ENCODE results near the gene LETM1. TPM values are rescaled to one million over a fixed set of nuclear protein-coding genes. Genes with fewer than 3 reads are reported as not detected.

Gene LETM1
- total RNA-seq, 1 donor from 2014 or later, result 60.3 TPM

GRCh38 chr4:1903035-1903434 is 47.1 kb upstream of the LETM1 start:
- Mint-ChIP-seq H3K4me3 (ENCODE audit: unreplicated experiment) (no peak overlapping the region), H3K9me3 (ENCODE audit: unreplicated experiment) (no peaks in the 10 kb centered on the region), H3K4me1 (ENCODE audit: low read depth, unreplicated experiment) (no peaks in the 10 kb centered on the region), H3K27ac (ENCODE audit: unreplicated experiment) (no peak overlapping the region), H3K27me3 (ENCODE audit: low read depth, unreplicated experiment) (no peaks in the 10 kb centered on the region), H3K36me3 (ENCODE audit: low read depth, unreplicated experiment) (peaks cover 5% of the 10 kb centered on the region)
- H3K27me3 ChIP-seq (ENCODE audit: insufficient read depth, low read length), result no peaks in the 10 kb centered on the region
- H3K79me2 ChIP-seq (ENCODE audit: insufficient read depth, low read length), result peaks cover 97% of the 10 kb centered on the region
- H2AFZ ChIP-seq (ENCODE audit: low read depth, low read length), result no peak overlapping the region
- H3K4me1 ChIP-seq (ENCODE audit: insufficient read depth, low read length), result no peaks in the 10 kb centered on the region
- no peak overlapping the region for H3K4me2 ChIP-seq (ENCODE audit: low read length)
- H3K4me3 ChIP-seq (ENCODE audit: insufficient read depth, low read depth, low read length), result no peak overlapping the region
- no peaks in the 10 kb centered on the region for H3K9me3 ChIP-seq (ENCODE audit: insufficient read depth, low read depth, low read length)
- DNase-seq (ENCODE audit: low read depth) (no peak), FAIRE-seq (no peak)
- H3K9ac ChIP-seq (ENCODE audit: low read length), result no peak overlapping the region
- H3K27ac ChIP-seq (ENCODE audit: low read depth, low read length), result no peak overlapping the region
- TF ChIP-seq EZH2 (IDR thresholded peaks at IDR 0.05; ENCODE audit: insufficient read depth, low read length) (no peak), CTCF (IDR thresholded peaks at IDR 0.05; ENCODE audit: insufficient read depth, low read depth, low read length) (no peak)
- H4K20me1 ChIP-seq (ENCODE audit: insufficient read depth, low read length), result peaks cover 71% of the 10 kb centered on the region
- peaks cover 20% of the 10 kb centered on the region for H3K36me3 ChIP-seq (ENCODE audit: insufficient read depth, low read length)

- DNase-seq (ENCODE audit: low read depth) (no peak), FAIRE-seq (no peak)
- peaks cover 72% of the 10 kb centered on the region for H4K20me1 ChIP-seq (ENCODE audit: insufficient read depth, low read length)
- H3K4me3 ChIP-seq (ENCODE audit: insufficient read depth, low read depth, low read length), result no peak overlapping the region
- H3K36me3 ChIP-seq (ENCODE audit: insufficient read depth, low read length), result peaks cover 20% of the 10 kb centered on the region
- no peak overlapping the region for H3K9ac ChIP-seq (ENCODE audit: low read length)
- no peak overlapping the region for H3K4me2 ChIP-seq (ENCODE audit: low read length)
- no peak for TF ChIP-seq EZH2 (IDR thresholded peaks at IDR 0.05; ENCODE audit: insufficient read depth, low read length)
- no peak for TF ChIP-seq CTCF (IDR thresholded peaks at IDR 0.05; ENCODE audit: insufficient read depth, low read depth, low read length)
- no peak overlapping the region for H2AFZ ChIP-seq (ENCODE audit: low read depth, low read length)
- H3K27ac ChIP-seq (ENCODE audit: low read depth, low read length), result no peak overlapping the region
- H3K27ac Mint-ChIP-seq (ENCODE audit: unreplicated experiment), result no peak overlapping the region
- H3K9me3 ChIP-seq (ENCODE audit: insufficient read depth, low read depth, low read length), result no peaks in the 10 kb centered on the region
- no peaks in the 10 kb centered on the region for H3K27me3 Mint-ChIP-seq (ENCODE audit: low read depth, unreplicated experiment)
- no peaks in the 10 kb centered on the region for H3K4me1 ChIP-seq (ENCODE audit: insufficient read depth, low read length)
- H3K36me3 Mint-ChIP-seq (ENCODE audit: low read depth, unreplicated experiment), result peaks cover 5% of the 10 kb centered on the region
- H3K79me2 ChIP-seq (ENCODE audit: insufficient read depth, low read length), result peaks cover 97% of the 10 kb centered on the region
- no peaks in the 10 kb centered on the region for H3K27me3 ChIP-seq (ENCODE audit: insufficient read depth, low read length)
- H3K4me3 Mint-ChIP-seq (ENCODE audit: unreplicated experiment), result no peak overlapping the region
- H3K9me3 Mint-ChIP-seq (ENCODE audit: unreplicated experiment), result no peaks in the 10 kb centered on the region
- H3K4me1 Mint-ChIP-seq (ENCODE audit: low read depth, unreplicated experiment), result no peaks in the 10 kb centered on the region
Observed at GRCh38 chr4:1902243-1902642, 46.3 kb upstream of the LETM1 start.

- DNase-seq (ENCODE audit: low read depth), result no peak
- Mint-ChIP-seq H3K4me3 (ENCODE audit: unreplicated experiment) (no peak overlapping the region), H3K27ac (ENCODE audit: unreplicated experiment) (no peak overlapping the region), H3K36me3 (ENCODE audit: low read depth, unreplicated experiment) (peaks cover 5% of the 10 kb centered on the region), H3K9me3 (ENCODE audit: unreplicated experiment) (no peaks in the 10 kb centered on the region), H3K4me1 (ENCODE audit: low read depth, unreplicated experiment) (no peaks in the 10 kb centered on the region), H3K27me3 (ENCODE audit: low read depth, unreplicated experiment) (no peaks in the 10 kb centered on the region)
- no peak overlapping the region for H2AFZ ChIP-seq (ENCODE audit: low read depth, low read length)
- no peaks in the 10 kb centered on the region for H3K9me3 ChIP-seq (ENCODE audit: insufficient read depth, low read depth, low read length)
- no peak overlapping the region for H3K9ac ChIP-seq (ENCODE audit: low read length)
- no peak for FAIRE-seq
- H3K4me1 ChIP-seq (ENCODE audit: insufficient read depth, low read length), result no peaks in the 10 kb centered on the region
- H4K20me1 ChIP-seq (ENCODE audit: insufficient read depth, low read length), result peaks cover 70% of the 10 kb centered on the region
- H3K27ac ChIP-seq (ENCODE audit: low read depth, low read length), result no peak overlapping the region
- H3K4me3 ChIP-seq (ENCODE audit: insufficient read depth, low read depth, low read length), result no peak overlapping the region
- peaks cover 97% of the 10 kb centered on the region for H3K79me2 ChIP-seq (ENCODE audit: insufficient read depth, low read length)
- no peaks in the 10 kb centered on the region for H3K27me3 ChIP-seq (ENCODE audit: insufficient read depth, low read length)
- peaks cover 18% of the 10 kb centered on the region for H3K36me3 ChIP-seq (ENCODE audit: insufficient read depth, low read length)
- no peak overlapping the region for H3K4me2 ChIP-seq (ENCODE audit: low read length)
- TF ChIP-seq CTCF (IDR thresholded peaks at IDR 0.05; ENCODE audit: insufficient read depth, low read depth, low read length) (no peak), EZH2 (IDR thresholded peaks at IDR 0.05; ENCODE audit: insufficient read depth, low read length) (no peak)
Observed at GRCh38 chr4:1901127-1901526, 45.2 kb upstream of the LETM1 start.

All from astrocyte (in vitro differentiated cells and primary cell).